Body of pancreas (tissue), 4 donors: ENCODE data around the gene EFCAB6. TPM values are rescaled to one million over a fixed set of nuclear protein-coding genes. Genes with fewer than 3 reads are reported as not detected.

ENCODE experiments used
- ATAC-seq: fragments of 150-250 bp; one replicate; pipeline ENCODE4 v1.9.1; 2016
- DNase-seq, 4 donors: peaks; one replicate each; pipeline ENCODE4 v3.0.0-alpha.2; 2019
- H3K27ac ChIP-seq, 4 donors: fragments of 200-600 bp; sonication (generic); 1 replicate in 3 of 4; 2 replicates in 1 of 4; pipeline versions ENCODE4 v1.5.1 to v1.6.1; 2016 to 2019; ENCODE audit warnings: mild to moderate bottlenecking in 1 of 4, mixed read lengths in 1 of 4, moderate library complexity in 1 of 4
- H3K27me3 ChIP-seq, 2 donors: fragments of 200-600 bp; sonication (generic); one replicate each; pipeline ENCODE4 v1.6.0; 2016; ENCODE audit warnings: mild to moderate bottlenecking in 1 of 2
- H3K36me3 ChIP-seq, 2 donors: fragments of 200-600 bp; sonication (generic); replicated peaks in 1 of 2; 2 replicates each; pipeline ENCODE4 v1.5.1; 2016; ENCODE audit warnings: low read depth in 2 of 2; ENCODE audit not compliant: insufficient read depth in 1 of 2
- H3K4me1 ChIP-seq: fragments of 200-600 bp; sonication (generic); one replicate; pipeline ENCODE4 v1.6.0; 2016
- H3K4me3 ChIP-seq, 2 donors: fragments of 200-600 bp; sonication (generic); 1 replicate in 1 of 2; 2 replicates in 1 of 2; pipeline ENCODE4 v1.5.1; 2016 to 2019
- H3K9me3 ChIP-seq, 3 donors: fragments of 200-600 bp; sonication (generic); 1 replicate in 2 of 3; 2 replicates in 1 of 3; pipeline ENCODE4 v1.5.1; 2016
- CTCF ChIP-seq, 7 experiments: fragments of 450-650 bp in 4 of 7; fragments of 200-600 bp in 3 of 7; sonication (generic) in 3 of 7; IDR thresholded peaks; one replicate each; pipeline ENCODE4 v1.5.1; 2016 to 2019; ENCODE audit warnings: antibody characterized with exemption in 7 of 7
- POLR2A ChIP-seq, 3 donors: fragments of 450-650 bp; IDR thresholded peaks; one replicate each; pipeline ENCODE4 v1.6.1; 2016; ENCODE audit warnings: antibody characterized with exemption in 3 of 3, mild to moderate bottlenecking in 2 of 3
- WGBS, 2 donors: methylation state at CpG; one replicate each; pipeline ENCODE4 v1.1.5; 2017; 5-methylcytosine and 5-hydroxymethylcytosine counted together
- intact Hi-C: fragments of 100-400 bp; cut with DNase I; formaldehyde crosslinking; loops from one replicate; pipeline ENCODE4 v1.15.1; 2023
- total RNA-seq, 2 donors: library from RNA; depleted of rRNA; stranded (reverse); fragments of >200 nt; gene quantifications; one replicate each; pipeline ENCODE4 v1.1.0, GENCODE V29; 2016

The EFCAB6 gene
- total RNA-seq, 2 donors from 2014 or later: 4.0 to 4.4 TPM

- H3K9me3 ChIP-seq: no peaks in the 10 kb centered on the region
- ATAC-seq (no peak), DNase-seq (no peak)
- H3K4me3 ChIP-seq: no peak overlapping the region
- H3K27me3 ChIP-seq: peaks cover 0 to 21% of the 10 kb centered on the region in 2 donors
- no peaks in the 10 kb centered on the region for H3K4me1 ChIP-seq
- 63 to 67% methylated on average over 7 of the region's 7 CpGs for WGBS, 2 donors
- H3K27ac ChIP-seq: no peak overlapping the region
- H3K36me3 ChIP-seq: no peaks in the 10 kb centered on the region
- TF ChIP-seq POLR2A (IDR thresholded peaks at IDR 0.05) (no peak), CTCF (IDR thresholded peaks at IDR 0.05) (no peak)
- intact Hi-C loops: no loop called here
Observed at GRCh38 chr22:43859176-43859575, 47.1 kb upstream of the EFCAB6 start.

GRCh38 chr22:43858156-43858895 is 46.2 kb upstream of the EFCAB6 start:
- no peaks in the 10 kb centered on the region for H3K36me3 ChIP-seq

GRCh38 chr22:43857367-43857766 is 45.3 kb upstream of the EFCAB6 start:
- H3K27ac ChIP-seq: no peak overlapping the region
- intact Hi-C loops: no loop called here
- ATAC-seq: no peak
- no peak overlapping the region for H3K4me3 ChIP-seq
- TF ChIP-seq POLR2A (IDR thresholded peaks at IDR 0.05) (no peak), CTCF (IDR thresholded peaks at IDR 0.05) (no peak)
- H3K4me1 ChIP-seq: no peaks in the 10 kb centered on the region
- DNase-seq: no peak
- no peaks in the 10 kb centered on the region for H3K9me3 ChIP-seq
- H3K27me3 ChIP-seq: peaks cover 0 to 6% of the 10 kb centered on the region in 2 donors
- H3K36me3 ChIP-seq: no peaks in the 10 kb centered on the region

More at GRCh38 chr22:43858156-43858895, 46.2 kb upstream of the EFCAB6 start:
- H3K9me3 ChIP-seq: no peaks in the 10 kb centered on the region
- H3K4me1 ChIP-seq: no peaks in the 10 kb centered on the region
- no peak for TF ChIP-seq CTCF (IDR thresholded peaks at IDR 0.05)
- no peak for TF ChIP-seq POLR2A (IDR thresholded peaks at IDR 0.05)
- DNase-seq (no peak), ATAC-seq (no peak)
- 49 to 55% methylated on average over 11 of the region's 11 CpGs for WGBS, 2 donors
- no peak overlapping the region for H3K27ac ChIP-seq
- peaks cover 0 to 12% of the 10 kb centered on the region in 2 donors for H3K27me3 ChIP-seq
- intact Hi-C loops: no loop called here
- H3K4me3 ChIP-seq: no peak overlapping the region

GRCh38 chr22:43855431-43855830 is 43.3 kb upstream of the EFCAB6 start:
- no peak overlapping the region for H3K4me3 ChIP-seq
- H3K27ac ChIP-seq: no peak overlapping the region
- no peak for ATAC-seq
- 69 to 89% methylated on average over 4 of the region's 4 CpGs for WGBS, 2 donors
- intact Hi-C loops: no loop called here
- TF ChIP-seq POLR2A (IDR thresholded peaks at IDR 0.05) (no peak), CTCF (IDR thresholded peaks at IDR 0.05) (no peak)
- no peak for DNase-seq
- no peaks in the 10 kb centered on the region for H3K27me3 ChIP-seq
- no peaks in the 10 kb centered on the region for H3K4me1 ChIP-seq
- H3K36me3 ChIP-seq: no peaks in the 10 kb centered on the region
- no peaks in the 10 kb centered on the region for H3K9me3 ChIP-seq

GRCh38 chr22:43854786-43855271 is 42.7 kb upstream of the EFCAB6 start:
- DNase-seq: no peak
- TF ChIP-seq CTCF (IDR thresholded peaks at IDR 0.05) (no peak), POLR2A (IDR thresholded peaks at IDR 0.05) (no peak)
- Histone ChIP-seq H3K27ac (no peak overlapping the region), H3K4me3 (no peak overlapping the region), H3K4me1 (no peaks in the 10 kb centered on the region), H3K36me3 (no peaks in the 10 kb centered on the region), H3K9me3 (no peaks in the 10 kb centered on the region), H3K27me3 (no peaks in the 10 kb centered on the region)
- no peak for ATAC-seq
- 89 to 97% methylated on average over 9 to 12 of the region's 13 CpGs for WGBS, 2 donors
- intact Hi-C loops: no loop called here
